GM12891 (cell line): ENCODE data around the gene FLCN.
A peak's percentile ranks its signal among the peaks of the same experiment; 100 is the strongest.

Experiments
- DNase-seq: peaks from one replicate; pipeline ENCODE4 v3.0.0; 2011; ENCODE audit warnings: low spot score; ENCODE audit not compliant: insufficient read length
- FAIRE-seq: peaks from 2 replicates; lab custom pipeline; 2011; peaks lifted over from hg19 to GRCh38; lab: Jason Lieb, UNC
- PAX5 ChIP-seq: IDR thresholded peaks from 2 replicates; pipeline ENCODE4 v1.6.1; 2011; ENCODE audit warnings: low read length, moderate library complexity, mild to moderate bottlenecking; ENCODE audit not compliant: insufficient read depth, severe bottlenecking
- POLR2A ChIP-seq: IDR thresholded peaks from 2 replicates; pipeline ENCODE4 v1.6.1; 2011; ENCODE audit warnings: low read depth, low read length, control low read depth
- POLR2AphosphoS5 ChIP-seq: IDR thresholded peaks from 2 replicates; pipeline ENCODE4 v1.6.1; 2011; ENCODE audit warnings: low read depth, low read length, control low read depth
- POU2F2 ChIP-seq: IDR thresholded peaks from 2 replicates; pipeline ENCODE4 v1.6.1; 2011; ENCODE audit warnings: low read depth, mild to moderate bottlenecking, control low read depth, low read length, moderate library complexity
- SPI1 ChIP-seq: IDR thresholded peaks from 2 replicates; pipeline ENCODE4 v1.6.1; 2011; ENCODE audit warnings: low read depth, low read length, control low read depth
- TAF1 ChIP-seq: IDR thresholded peaks from 2 replicates; pipeline ENCODE4 v1.6.1; 2011; ENCODE audit warnings: low read depth, low read length, control low read depth

FLCN gene

GRCh38 chr17:17214646-17215436, 22.1 kb downstream of the FLCN start:
- FAIRE-seq (no peak), DNase-seq (no peak)
- TF ChIP-seq PAX5 (no peak), POU2F2 (no peak), SPI1 (no peak), POLR2AphosphoS5 (no peak), TAF1 (no peak), POLR2A (no peak)

GRCh38 chr17:17213775-17214174, 23.2 kb downstream of the FLCN start:
- DNase-seq (no peak), FAIRE-seq (no peak)
- TF ChIP-seq POLR2A (no peak), SPI1 (no peak), PAX5 (no peak), TAF1 (no peak), POU2F2 (no peak), POLR2AphosphoS5 (no peak)

GRCh38 chr17:17207998-17208397, 29.0 kb downstream of the FLCN start:
- no peak for DNase-seq
- TF ChIP-seq SPI1 (no peak), POU2F2 (no peak), PAX5 (no peak), TAF1 (no peak), POLR2AphosphoS5 (no peak), POLR2A (no peak)
- FAIRE-seq = no peak

GRCh38 chr17:17206913-17207335, 30.0 kb downstream of the FLCN start:
- FAIRE-seq (no peak), DNase-seq (no peak)
- TF ChIP-seq PAX5 (no peak), SPI1 (no peak), TAF1 (no peak), POU2F2 (no peak), POLR2A (no peak), POLR2AphosphoS5 (no peak)

GRCh38 chr17:17206124-17206912, 30.6 kb downstream of the FLCN start, which contains the start of gene PLD6:
Gene PLD6, minus strand, starts transcription at chr17:17206333. Its CDS starts 47 bp downstream, at chr17:17206286.
- DNase-seq (peak; percentile 92), FAIRE-seq (peak; percentile 100)
- no peak for TF ChIP-seq TAF1
- TF ChIP-seq SPI1 = no peak
- TF ChIP-seq POU2F2 = no peak
- peak; percentile 78 for TF ChIP-seq PAX5
- TF ChIP-seq POLR2A = no peak
- TF ChIP-seq POLR2AphosphoS5 = peak; percentile 66

- DNase-seq (peak; percentile 87), FAIRE-seq (no peak)
- TF ChIP-seq TAF1 (peak; percentile 42; the same call in 1 of the 2 replicates), PAX5 (no peak), POLR2A (no peak), POLR2AphosphoS5 (peak; percentile 39; the same call in 1 of the 2 replicates), POU2F2 (no peak), SPI1 (no peak)
These were observed 31.4 kb downstream of the FLCN start for GRCh38 chr17:17205368-17206123.

- FAIRE-seq = no peak
These were observed 32.2 kb downstream of the FLCN start for GRCh38 chr17:17204635-17205231.

GRCh38 chr17:17204041-17204591, 32.9 kb downstream of the FLCN start:
- FAIRE-seq = peak; percentile 40
- TF ChIP-seq SPI1 = no peak
- DNase-seq = no peak

More at GRCh38 chr17:17204635-17205231, 32.2 kb downstream of the FLCN start:
- no peak for DNase-seq
- TF ChIP-seq PAX5 = no peak
- TF ChIP-seq POLR2A = no peak
- no peak for TF ChIP-seq POU2F2
- no peak for TF ChIP-seq SPI1
- TF ChIP-seq TAF1 = no peak
- no peak for TF ChIP-seq POLR2AphosphoS5
